Adrenal gland (tissue), 12 donors: ENCODE results near the gene SLC25A34. TPM values are rescaled to one million over a fixed set of nuclear protein-coding genes. Genes with fewer than 3 reads are reported as not detected.

ENCODE experiments used
- DNase-seq, 7 donors: peaks; one replicate each; pipeline ENCODE4 v3.0.0-alpha.2; 2019 to 2020
- H3K27ac ChIP-seq, 5 donors: fragments of 200-600 bp; sonication (generic) in 4 of 5; 1 replicate in 3 of 5; 2 replicates in 2 of 5; pipeline versions ENCODE4 v1.5.1 to v1.8.0; 2016 to 2020; ENCODE audit warnings: mild to moderate bottlenecking in 1 of 5
- H3K27me3 ChIP-seq: fragments of 200-600 bp; 2 replicates; pipeline ENCODE4 v1.8.0; 2021
- H3K36me3 ChIP-seq, 2 donors: fragments of 200-600 bp; replicated peaks in 1 of 2; 1 replicate in 1 of 2; 2 replicates in 1 of 2; pipeline versions ENCODE4 v1.5.1 to v1.8.0; 2018 to 2022
- H3K4me1 ChIP-seq, 2 donors: fragments of 200-600 bp; replicated peaks in 1 of 2; 1 replicate in 1 of 2; 2 replicates in 1 of 2; pipeline versions ENCODE4 v1.5.1 to v1.8.0; 2018 to 2021
- H3K4me3 ChIP-seq, 4 donors: fragments of 200-600 bp; sonication (generic) in 3 of 4; one replicate each; pipeline ENCODE4 v1.5.1; 2016 to 2018
- H3K9me3 ChIP-seq, 3 donors: fragments of 200-600 bp; sonication (generic) in 1 of 3; replicated peaks in 1 of 3; 1 replicate in 2 of 3; 2 replicates in 1 of 3; pipeline versions ENCODE4 v1.5.1 to v1.8.0; 2016 to 2021
- CTCF ChIP-seq, 6 experiments: fragments of 450-650 bp in 4 of 6; fragments of 200-600 bp in 2 of 6; sonication (generic) in 1 of 6; IDR thresholded peaks; 1 replicate in 5 of 6; 2 replicates in 1 of 6; pipeline versions ENCODE4 v1.5.1 to v1.8.0; 2016 to 2021; ENCODE audit warnings: antibody characterized with exemption in 6 of 6, mild to moderate bottlenecking in 2 of 6, moderate library complexity in 1 of 6
- POLR2A ChIP-seq, 2 donors: fragments of 450-650 bp; IDR thresholded peaks; one replicate each; pipeline ENCODE4 v1.6.1; 2017; ENCODE audit warnings: antibody characterized with exemption in 2 of 2, mild to moderate bottlenecking in 2 of 2, moderate library complexity in 1 of 2
- WGBS, 4 donors: extraction: QIAGEN DNeasy Blood & Tissue Kit in 2 of 4; methylation state at CpG; one replicate each; pipeline versions ENCODE4 v1.1.5 to v1.1.7; 2013 to 2017; 5-methylcytosine and 5-hydroxymethylcytosine counted together
- intact Hi-C, 2 donors: fragments of 100-400 bp; cut with DNase I; formaldehyde crosslinking; loops; one replicate each; pipeline versions ENCODE4 v1.14.1 to v1.15.0; 2022 to 2023
- polyA plus RNA-seq, 3 donors: library from polyadenylated mRNA; stranded (reverse); fragments of 200-250 nt in 2 of 3; fragments of 350-450 nt in 1 of 3; fragmentation: Illumina TruSeq in 1 of 3; extraction: RNeasy Lipid Tissue Mini Kit (QIAGEN cat#74804) in 1 of 3; gene quantifications; one replicate each; pipeline ENCODE4 v1.2.3, GENCODE V29; 2013 to 2014
- total RNA-seq, 9 donors: library from RNA; depleted of rRNA in 4 of 9; stranded (reverse); fragments of >200 nt in 4 of 9; fragments of 120-200 nt in 1 of 9; fragmentation: NEBNext Ultra II Directional in 1 of 9; extraction: Animal tissue kit (Norgen Biotek cat#: 25700) in 1 of 9; gene quantifications; one replicate each; pipeline versions ENCODE4 v1.1.0 to v1.2.4, GENCODE V29; 2013 to 2023
- donor health status: healthy with polysubstance abuse.
- donor health status: Bipolar disorder and iron deficiency.
- donor health status: DM: yes; HTN: yes; CAD: no.
- donor health status: DM: no; HTN: no; CAD: no.
- donor health status: DM: no; HTN: no; CAD: no.
- donor health status: DM: yes; HTN: yes; CAD: no.

SLC25A34 gene
- total and polyA plus RNA-seq, 12 donors, result 0.44 to 12.3 (median 5.7) TPM

GRCh38 chr1:15691434-15692032, 44.5 kb upstream of the SLC25A34 start:
- Histone ChIP-seq H3K4me1 (peaks cover 5 to 25% of the 10 kb centered on the region in 2 donors), H3K27ac (peak overlapping the region in 1 of 5 donors; percentile 37), H3K4me3 (no peak overlapping the region), H3K27me3 (no peaks in the 10 kb centered on the region), H3K36me3 (peaks cover 0 to 3% of the 10 kb centered on the region in 2 donors), H3K9me3 (no peaks in the 10 kb centered on the region)
- TF ChIP-seq POLR2A (IDR thresholded peaks at IDR 0.05), result no peak
- no peak for TF ChIP-seq CTCF (IDR thresholded peaks at IDR 0.05)
- DNase-seq, result peak in 3 of 7 donors; percentile 35 to 41 (median 41)
- intact Hi-C loops, result no loop called here
- WGBS, 4 donors, result 58 to 64% (median 59%) methylated on average over 11 of the region's 11 CpGs

- no peaks in the 10 kb centered on the region for H3K27me3 ChIP-seq
- H3K4me3 ChIP-seq, result no peak overlapping the region
- H3K9me3 ChIP-seq, result no peaks in the 10 kb centered on the region
- H3K4me1 ChIP-seq, result peaks cover 5 to 25% of the 10 kb centered on the region in 2 donors
- intact Hi-C loops, result no loop called here
- peak in 1 of 7 donors; percentile 40 for DNase-seq
- H3K27ac ChIP-seq, result peak overlapping the region in 1 of 5 donors; percentile 6
- TF ChIP-seq CTCF (IDR thresholded peaks at IDR 0.05) (no peak), POLR2A (IDR thresholded peaks at IDR 0.05) (no peak)
- H3K36me3 ChIP-seq, result peaks cover 0 to 6% of the 10 kb centered on the region in 2 donors
- 45 to 54% (median 52%) methylated on average over 5 of the region's 5 CpGs for WGBS, 4 donors
Observed at GRCh38 chr1:15692121-15692682, 43.9 kb upstream of the SLC25A34 start.

- no peaks in the 10 kb centered on the region for H3K9me3 ChIP-seq
- intact Hi-C loops, result no loop called here
- H3K36me3 ChIP-seq, result peaks cover 0 to 6% of the 10 kb centered on the region in 2 donors
- no peak for DNase-seq
- H3K27me3 ChIP-seq, result no peaks in the 10 kb centered on the region
- 76 to 90% (median 87%) methylated on average over 5 of the region's 5 CpGs for whole genome bisulfite sequencing, 4 donors
- H3K4me1 ChIP-seq, result peaks cover 5 to 36% of the 10 kb centered on the region in 2 donors
- TF ChIP-seq POLR2A (IDR thresholded peaks at IDR 0.05) (no peak), CTCF (IDR thresholded peaks at IDR 0.05) (no peak)
- no peak overlapping the region for H3K4me3 ChIP-seq
- H3K27ac ChIP-seq, result no peak overlapping the region
Observed at GRCh38 chr1:15693371-15693770, 42.7 kb upstream of the SLC25A34 start.

GRCh38 chr1:15696956-15697521, 39.0 kb upstream of the SLC25A34 start:
- Histone ChIP-seq H3K9me3 (no peaks in the 10 kb centered on the region), H3K27me3 (no peaks in the 10 kb centered on the region), H3K27ac (peak overlapping the region in 3 of 5 donors; percentile 24 to 71 (median 63)), H3K4me1 (peaks cover 0 to 34% of the 10 kb centered on the region in 2 donors), H3K36me3 (peaks cover 0 to 6% of the 10 kb centered on the region in 2 donors), H3K4me3 (no peak overlapping the region)
- TF ChIP-seq CTCF (IDR thresholded peaks at IDR 0.05), result no peak
- no peak for TF ChIP-seq POLR2A (IDR thresholded peaks at IDR 0.05)
- 49 to 71% (median 59%) methylated on average over 10 of the region's 10 CpGs for WGBS, 4 donors
- intact Hi-C loops, result no loop called here
- peak in 1 of 7 donors; percentile 51 for DNase-seq
